Limb (tissue), 2 donors: Measurements from ENCODE around the gene PLEKHJ1.

ENCODE experiments used
- DNase-seq, 2 donors: peaks; one replicate each; pipeline ENCODE4 v3.0.0-alpha.2; 2016; ENCODE audit errors: extremely low spot score in 2 of 2

Gene PLEKHJ1

DNA sequence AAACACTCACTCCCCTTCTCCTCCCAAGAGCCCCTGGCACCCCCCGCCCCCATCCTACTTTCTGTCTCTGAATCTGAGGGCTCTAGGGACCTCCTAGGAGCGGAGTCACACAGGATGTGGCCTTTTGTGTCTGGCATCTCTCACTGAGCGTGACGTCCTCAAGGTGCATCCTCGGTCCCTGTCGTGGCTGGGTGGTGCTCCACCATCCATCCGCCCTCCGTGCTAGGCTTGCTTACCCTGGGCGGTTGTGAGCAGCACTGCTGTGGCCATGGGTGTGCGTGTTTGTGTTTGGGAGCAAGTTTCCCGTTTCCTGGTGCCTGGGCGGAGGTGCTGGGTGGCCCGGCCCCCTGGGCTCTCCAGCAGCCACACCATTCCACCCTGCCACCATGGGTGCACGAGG, 12.2 kb downstream of the PLEKHJ1 start:
- no peak for DNase-seq

DNA sequence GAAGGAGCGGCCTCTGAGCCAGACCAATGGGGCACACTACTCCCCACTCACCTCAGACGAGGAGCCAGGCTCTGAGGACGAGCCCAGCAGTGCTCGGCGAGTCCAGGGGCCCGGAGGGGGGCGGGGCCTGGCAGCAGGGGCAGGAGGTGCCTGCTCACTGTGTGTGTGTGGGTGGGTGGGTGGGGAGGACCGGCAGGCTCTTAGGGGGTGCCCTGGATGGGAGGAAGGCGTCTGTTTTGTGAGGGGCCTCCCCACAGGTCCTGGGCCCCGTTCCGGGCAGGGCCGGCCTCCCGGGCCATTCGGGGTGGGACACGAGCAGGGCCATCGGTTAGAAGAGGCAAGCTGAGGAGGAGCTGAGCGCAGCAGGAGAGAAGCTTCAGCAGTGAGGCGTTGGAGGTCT, 12.7 kb downstream of the PLEKHJ1 start:
- no peak for DNase-seq

DNA sequence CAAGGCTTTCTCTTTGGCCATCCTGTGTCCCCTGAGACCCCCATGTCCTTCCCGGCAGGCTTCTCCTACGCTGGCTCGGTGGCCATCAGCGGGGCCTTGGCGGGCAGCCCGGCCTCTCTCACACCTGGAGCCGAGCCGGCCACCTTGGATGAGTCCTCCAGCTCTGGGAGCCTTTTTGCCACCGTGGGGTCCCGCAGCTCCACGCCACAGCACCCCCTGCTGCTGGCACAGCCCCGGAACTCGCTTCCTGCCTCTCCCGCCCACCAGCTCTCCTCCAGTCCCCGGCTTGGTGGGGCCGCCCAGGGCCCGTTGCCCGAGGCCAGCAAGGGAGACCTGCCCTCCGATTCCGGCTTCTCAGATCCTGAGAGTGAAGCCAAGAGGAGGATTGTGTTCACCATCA, 14.2 kb downstream of the PLEKHJ1 start:
- DNase-seq = no peak

DNA sequence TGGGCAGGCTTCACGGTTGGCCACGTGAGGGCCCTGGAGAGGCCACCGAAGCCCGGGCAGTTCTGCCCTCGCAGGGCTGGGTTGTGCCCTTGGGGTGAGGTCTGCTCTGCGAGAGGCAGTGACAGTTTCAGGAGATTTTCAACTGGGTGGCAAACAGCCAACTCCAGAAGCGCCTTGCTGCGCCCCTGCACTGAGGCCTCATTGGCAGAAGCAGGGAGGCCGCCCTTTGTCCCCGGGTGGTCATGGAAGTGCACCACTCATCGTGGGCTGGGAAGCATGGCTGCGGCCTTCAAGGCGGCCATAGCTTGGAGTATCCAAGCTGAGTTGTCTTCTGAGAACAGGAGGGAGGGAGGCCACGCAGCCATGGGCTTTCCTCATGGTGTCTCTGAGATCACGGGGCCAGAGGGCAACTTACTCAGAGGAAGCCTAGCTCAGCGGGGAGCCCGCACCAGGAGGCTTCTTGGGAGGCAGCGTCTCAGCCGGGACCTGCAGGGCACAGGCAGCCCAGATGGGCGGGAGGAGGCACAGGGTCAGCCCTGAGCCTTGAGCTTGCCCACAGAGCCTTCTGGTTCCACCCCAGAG, 14.8 kb downstream of the PLEKHJ1 start:
- DNase-seq = no peak

DNA sequence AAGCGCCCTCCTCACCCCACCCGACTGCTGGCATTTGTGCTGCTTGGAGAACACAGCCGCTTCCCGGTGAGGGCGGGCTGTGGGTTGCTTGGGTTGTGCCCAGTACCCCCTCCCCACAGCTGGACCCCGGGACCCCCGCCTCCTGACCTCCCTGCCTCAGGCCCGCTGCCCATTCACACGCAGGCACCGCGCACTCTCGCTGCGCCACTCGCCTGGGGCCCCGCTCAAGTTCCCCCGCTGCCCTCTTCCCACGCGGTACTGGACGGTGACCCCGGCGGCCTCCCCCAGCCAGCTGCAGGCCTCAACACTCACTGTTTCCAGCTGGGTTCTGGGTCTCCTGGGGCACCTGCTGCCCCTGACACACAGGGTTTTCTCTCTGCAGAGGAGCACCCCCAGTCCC, 16.4 kb downstream of the PLEKHJ1 start:
- DNase-seq = no peak

DNA sequence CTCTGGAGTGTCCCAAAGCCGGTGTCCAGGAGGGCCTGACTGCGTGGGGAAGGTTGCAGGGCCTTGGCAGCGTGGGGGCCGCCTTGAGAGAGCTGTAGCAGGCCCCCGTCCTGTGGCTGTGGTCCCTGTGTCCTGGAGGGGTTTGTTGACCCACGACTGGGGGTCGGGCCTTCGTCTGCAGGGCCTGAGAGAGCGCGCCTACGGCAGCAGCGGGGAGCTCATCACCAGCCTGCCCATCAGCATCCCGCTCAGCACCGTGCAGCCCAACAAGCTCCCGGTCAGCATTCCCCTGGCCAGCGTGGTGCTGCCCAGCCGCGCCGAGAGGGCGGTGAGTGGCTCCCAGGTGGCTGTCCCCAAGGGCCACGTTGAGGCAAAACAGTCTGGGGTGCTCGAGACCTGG, 18.5 kb downstream of the PLEKHJ1 start:
- DNase-seq = no peak

DNA sequence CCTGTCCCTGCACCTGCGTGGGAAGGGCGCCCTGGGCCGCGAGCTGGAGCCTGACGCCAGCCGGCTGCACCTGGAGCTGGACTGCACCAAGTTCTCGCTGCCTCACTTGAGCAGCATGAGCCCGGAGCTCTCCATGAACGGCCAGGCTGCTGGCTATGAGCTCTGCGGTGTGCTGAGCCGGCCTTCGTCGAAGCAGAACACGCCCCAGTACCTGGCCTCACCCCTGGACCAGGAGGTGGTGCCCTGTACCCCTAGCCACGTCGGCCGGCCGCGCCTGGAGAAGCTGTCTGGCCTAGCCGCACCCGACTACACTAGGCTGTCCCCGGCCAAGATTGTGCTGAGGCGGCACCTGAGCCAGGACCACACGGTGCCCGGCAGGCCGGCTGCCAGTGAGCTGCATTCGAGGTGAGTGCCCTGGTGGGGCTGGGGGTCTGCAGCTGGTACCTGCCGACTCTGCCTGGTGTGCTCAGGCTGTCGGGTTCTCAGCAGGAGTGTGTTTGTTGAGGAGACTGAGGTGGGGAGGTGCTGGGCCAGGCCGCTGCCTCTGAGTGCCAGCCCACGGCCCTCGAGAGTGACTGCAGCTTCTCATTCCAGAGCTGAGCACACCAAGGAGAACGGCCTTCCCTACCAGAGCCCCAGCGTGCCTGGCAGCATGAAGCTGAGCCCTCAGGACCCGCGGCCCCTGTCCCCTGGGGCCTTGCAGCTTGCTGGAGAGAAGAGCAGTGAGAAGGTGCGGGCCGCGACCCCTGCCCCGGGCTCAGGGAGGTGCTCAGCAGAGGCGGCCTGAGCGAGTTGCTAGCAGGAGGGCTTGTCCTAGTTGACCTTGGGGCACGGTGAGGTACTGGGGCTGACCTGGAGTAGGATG, 19.5 kb downstream of the PLEKHJ1 start:
- DNase-seq = no peak

DNA sequence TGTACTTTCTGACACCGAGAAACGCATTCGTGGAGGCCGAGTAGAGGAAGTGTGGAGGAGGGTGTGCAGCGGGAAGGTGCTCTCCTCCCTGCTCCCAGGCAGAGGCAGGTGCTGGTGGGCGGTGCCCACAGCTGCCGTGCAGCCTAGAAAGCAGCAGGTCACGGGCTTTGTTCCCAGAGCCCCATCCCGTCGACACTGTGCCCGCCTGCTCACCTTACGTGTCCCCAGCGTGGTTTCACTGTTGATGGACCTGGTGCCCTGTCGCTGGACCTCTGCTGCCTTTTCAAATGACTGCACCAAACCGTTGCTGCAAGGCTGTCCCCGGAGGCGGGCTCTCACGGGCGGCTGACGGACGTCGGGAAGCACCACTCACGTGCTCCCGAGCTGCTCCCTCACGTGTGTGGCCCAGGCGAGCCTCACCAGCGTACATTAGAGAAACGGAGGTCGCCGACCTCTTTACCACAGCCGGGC, 20.8 kb downstream of the PLEKHJ1 start:
- DNase-seq = no peak

DNA sequence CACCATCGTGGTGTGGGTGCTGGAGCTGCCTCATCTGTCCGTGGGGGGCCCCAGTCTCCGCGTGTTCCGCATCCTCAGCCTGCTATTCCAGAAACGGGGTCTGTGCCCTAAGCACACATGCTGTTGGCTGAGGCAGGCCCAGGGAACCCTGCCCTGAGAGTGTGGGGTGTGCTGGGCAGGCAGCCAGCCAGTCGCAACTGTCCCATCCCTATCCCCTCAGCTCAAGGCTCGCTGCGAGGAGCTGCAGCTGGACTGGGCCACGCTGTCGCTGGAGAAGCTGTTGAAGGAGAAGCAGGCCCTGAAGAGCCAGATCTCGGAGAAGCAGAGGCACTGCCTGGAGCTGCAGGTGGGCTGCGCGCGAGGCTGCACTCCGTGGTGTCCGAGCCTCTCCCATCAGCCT, 21.9 kb downstream of the PLEKHJ1 start:
- no peak for DNase-seq

DNA sequence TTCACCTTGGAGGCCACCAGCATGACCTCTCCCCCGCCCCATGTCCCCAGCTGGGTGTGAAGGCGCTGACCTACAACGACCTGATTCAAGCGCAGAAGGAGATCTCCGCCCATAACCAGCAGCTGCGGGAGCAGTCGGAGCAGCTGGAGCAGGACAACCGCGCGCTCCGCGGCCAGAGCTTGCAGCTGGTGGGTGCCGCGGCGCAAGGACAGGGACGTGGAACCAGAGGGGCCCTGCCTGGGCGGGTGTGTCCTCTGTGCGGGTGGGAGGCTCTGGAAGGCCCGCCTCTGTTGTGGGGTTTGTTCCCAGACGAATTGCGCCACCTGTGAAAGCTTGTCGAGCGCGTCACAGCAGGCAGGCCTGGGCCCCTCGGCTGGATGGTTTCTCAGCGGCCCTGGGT, 22.3 kb downstream of the PLEKHJ1 start:
- peak; percentile 45 to 54 for DNase-seq

DNA sequence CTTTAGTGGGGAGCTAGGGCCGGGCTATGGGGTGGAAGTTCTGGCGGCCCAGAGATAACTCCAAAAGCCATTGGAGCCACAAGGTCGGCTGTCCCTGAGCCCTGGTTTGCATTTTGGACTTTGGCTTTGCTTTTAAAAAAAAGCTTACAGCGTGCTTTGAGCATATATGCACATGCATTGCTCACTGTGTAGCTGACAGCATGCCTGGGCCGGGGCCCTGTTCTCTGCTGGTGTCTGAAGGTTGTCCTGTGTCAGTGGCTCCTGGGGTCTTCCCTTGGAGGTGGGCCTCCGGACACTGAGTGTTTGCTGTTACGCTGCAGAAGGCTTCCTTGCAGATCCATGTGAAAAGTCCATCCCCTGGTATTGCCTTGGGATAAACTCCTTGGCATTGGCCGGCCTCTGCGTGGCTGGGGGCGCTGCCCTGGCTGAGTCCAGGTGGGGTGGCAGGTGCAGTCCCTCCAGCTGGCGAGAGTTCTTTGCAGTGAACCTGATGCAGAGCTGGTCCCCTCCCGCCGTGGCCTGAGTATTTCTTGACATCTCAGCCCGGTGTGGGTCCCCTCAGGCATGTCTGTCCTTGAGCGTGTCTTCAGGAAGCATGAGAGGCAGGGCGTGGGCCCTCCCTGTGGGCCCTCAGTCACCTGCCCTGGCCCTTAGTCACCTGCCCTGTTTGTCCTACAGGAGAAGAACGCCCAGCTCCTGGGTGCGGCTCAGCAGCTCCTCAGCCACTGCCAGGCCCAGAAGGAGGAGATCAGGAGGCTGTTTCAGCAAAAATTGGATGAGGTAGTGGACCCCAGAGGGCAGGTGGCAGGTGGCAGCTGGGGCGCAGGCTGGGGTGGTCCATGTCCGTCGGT, 23.0 kb downstream of the PLEKHJ1 start:
- DNase-seq = no peak

DNA sequence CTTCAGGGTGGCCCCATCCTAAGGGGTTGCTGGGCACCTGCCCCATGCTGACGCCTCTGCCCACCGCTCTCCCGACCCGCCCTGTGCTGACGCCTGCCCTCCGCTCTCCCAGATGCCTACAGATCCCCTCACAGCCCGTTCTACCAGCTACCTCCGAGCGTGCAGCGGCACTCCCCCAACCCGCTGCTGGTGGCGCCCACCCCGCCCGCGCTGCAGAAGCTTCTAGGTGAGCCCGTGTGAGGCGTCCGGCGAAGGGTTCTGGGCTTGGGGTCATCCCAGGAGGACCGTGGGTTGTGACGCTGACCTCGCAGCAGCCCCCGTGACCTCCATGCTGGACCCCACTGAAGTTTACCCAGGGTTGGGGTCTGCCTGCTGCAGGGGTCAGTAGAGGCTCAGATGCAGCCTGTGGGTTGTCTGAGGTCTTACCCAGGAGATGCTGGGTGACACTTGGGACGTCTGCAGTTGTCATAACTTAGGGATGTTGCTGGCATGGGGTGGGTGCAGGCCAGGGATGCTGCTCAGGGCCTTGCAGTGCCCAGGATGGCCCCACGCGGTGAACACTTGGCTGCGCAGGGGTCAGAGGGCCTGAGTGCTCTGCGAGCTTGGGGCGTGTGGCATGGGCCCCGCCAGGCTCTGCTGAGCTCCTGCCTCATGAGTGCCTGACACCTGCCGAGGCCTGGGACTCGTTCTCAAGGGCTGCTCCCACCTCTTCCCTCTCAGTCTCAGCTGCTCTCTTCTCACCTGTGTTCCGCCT, 25.0 kb downstream of the PLEKHJ1 start:
- DNase-seq = no peak

DNA sequence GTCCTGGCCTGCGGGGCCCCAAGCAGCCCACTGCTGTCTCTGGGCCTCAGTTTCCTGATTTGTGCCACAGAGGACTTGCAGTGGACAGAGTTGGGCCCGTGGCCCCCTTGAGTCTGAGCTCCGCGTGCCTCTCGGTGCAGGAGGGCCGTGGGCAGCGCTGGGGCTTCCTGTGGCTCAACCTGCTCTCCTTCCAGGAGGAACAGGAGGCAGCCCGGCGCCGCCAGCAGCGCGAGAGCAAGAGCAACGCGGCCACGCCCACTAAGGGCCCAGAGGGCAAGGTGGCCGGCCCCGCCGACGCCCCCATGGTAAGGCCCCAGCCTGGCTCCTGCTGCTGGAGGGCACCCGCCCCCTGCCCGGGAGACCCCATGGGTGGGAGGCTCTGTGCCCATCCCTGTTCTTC, 25.9 kb downstream of the PLEKHJ1 start:
- no peak for DNase-seq

DNA sequence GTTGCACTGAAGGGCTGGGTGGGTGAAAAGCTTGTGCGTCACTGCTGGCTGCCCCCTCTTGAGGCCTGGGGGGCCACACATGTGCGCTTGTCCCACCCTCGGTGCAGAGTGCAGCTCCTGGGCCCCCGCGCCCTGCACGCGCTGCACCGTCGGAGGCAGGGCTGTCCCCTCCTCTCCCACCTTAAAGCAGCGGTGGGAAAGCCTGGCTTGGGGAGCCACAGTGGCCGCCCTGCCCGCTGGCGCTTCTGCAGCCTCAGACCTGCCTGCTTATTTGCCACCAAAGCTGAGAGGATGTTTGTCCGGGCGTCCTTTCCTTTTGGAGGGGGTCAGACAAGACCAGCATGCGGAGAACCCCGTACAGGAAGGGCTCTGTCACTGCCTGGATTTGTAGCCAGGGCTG, 26.7 kb downstream of the PLEKHJ1 start:
- DNase-seq = no peak

DNA sequence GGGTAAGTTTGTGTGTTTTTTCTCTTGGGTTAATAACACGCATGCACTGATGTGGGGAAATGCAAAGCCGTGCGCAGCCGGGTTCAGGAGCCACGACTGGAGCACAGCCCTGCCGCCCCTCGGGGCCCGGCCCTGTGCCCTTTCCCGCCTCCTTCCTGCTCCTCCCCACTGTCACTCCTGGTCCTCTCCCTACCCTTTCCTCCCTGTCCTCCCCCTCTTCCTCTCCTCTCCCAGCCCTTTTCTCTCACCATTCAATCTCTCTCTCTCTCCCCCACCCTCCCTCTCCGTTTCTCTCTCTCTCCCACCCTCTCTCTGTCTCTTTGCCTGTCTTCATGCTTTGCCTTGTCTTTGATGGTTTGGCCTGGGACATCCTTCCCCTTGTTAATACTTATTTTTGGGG, 27.2 kb downstream of the PLEKHJ1 start:
- DNase-seq = no peak

DNA sequence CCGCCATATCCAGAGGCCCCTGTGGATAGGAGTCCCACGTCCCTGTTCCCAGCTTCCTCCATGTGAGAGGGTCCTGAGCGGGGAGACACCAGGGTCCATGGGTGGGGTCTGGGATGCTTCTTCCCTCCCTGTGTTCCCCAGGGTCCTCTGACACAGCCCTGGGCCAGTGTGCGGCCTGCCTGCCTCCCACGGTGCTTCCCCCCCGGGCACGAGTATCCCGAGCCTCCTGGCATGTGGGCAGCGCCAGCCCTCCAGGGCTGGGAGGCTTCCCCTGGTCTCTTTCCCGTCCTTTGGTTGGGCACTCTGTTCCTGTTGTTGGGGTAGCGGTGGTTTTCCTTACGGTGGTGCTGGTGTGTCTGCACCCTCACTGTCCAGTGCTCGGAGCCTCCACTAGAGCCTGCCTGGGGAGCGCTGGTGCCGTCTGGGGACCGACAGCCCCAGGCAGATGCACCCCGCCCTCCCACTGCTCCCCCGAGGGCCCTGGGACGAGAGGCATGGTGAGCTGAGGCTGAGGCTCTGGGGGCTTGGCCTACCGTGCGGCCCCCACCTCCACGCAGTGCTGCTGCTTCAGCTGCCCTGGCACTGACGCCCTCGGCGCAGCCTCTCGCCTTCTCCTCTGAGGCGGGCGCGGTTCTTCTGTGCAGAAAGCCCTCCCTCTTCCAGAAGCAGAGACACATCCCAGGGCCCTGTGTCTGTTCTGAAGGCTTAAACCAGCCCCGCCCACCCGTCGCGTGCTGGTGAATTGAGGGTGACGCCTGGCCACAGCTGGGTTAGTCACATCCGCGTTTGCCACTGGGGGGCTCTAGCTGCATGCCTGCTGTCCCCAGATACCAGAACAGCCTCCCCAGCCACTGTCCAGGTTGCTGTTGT, 27.9 kb downstream of the PLEKHJ1 start:
- peak; percentile 59 for DNase-seq

DNA sequence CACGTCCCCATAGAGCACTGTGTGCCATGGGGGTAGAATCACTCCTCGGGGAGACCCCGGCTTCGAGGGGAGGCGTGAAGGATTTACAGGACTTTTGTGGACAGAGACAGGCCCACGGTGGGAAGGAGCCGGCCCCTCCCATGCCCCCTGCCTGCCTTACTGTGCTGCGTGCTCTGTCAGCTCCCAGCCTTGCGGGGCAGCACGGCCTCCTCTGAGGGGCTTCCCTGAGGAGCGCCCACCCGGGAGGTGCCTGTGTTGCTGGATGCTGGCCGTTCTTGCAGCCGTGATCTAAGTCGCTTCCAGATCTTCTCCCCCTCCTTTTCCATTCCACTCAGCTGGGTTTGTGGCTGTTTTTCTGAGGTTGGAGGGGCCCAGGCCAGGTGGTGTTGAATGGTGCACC, 29.1 kb downstream of the PLEKHJ1 start:
- DNase-seq = no peak

DNA sequence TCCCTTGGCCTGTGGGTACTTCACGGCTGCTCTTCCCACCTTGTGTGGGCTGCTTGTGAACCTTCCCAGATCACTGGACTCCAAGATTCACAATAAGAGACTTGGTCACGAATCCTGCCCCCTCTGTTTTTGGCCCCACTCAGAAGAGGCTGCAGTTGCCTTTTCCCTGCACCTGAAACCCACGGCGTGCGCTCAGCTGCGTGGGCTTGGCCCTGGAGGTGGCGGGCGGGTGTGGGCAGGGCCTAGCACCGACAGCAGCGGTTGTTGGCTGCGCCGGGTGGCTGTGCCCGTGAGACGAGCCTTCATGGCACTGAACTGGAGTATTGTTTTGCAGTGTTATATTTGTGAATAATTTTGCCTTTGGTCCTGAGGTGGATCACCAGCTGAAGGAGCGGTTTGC, 33.8 kb downstream of the PLEKHJ1 start:
- DNase-seq = no peak

DNA sequence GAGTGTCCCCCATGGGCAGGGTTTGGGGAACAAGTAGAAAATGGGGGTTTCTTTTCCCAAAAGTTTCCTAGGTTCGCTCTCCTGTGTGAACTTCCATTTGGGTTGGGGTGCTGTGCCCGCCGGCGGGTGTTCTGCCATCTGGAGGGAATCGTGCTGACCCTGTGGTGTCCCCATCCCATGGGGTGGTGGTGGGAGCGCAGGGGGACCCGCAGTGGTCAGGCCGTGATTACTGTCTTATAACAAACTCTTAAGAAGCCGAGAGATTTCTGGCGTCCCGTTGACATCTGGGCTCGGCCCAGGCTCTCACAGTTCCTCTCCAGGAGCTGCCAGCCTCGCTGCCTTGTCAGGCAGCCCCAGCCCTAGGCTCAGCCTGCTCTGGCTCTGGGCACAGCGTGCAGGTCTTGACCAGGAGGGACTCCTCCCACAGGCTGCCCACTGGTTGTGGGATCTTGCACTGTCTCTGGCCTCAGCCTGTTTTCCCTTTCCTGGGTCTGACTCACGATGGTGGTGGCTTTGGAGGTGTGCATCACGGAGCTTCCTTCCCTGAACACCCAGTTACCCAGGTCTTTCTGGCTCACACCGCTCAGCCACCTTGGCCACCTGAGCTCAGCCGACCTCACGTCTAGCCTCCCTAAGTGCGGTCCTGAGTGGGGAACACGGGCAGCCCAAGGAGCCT, 34.5 kb downstream of the PLEKHJ1 start:
- no peak for DNase-seq
